NCI-H1417 treated with DMSO at 0.1 percent for 48 hours (cell line): ENCODE data around the gene CD101.
"Not testable (repeated sequence)": the region's sequence is repeated elsewhere in the genome, so short reads cannot be mapped to it uniquely, and the experiment has no call there.

Source experiments
- DNase-seq: peaks from one replicate; lab custom pipeline; 2025; lab: John Stamatoyannopoulos, UW

CD101 gene, protein sequence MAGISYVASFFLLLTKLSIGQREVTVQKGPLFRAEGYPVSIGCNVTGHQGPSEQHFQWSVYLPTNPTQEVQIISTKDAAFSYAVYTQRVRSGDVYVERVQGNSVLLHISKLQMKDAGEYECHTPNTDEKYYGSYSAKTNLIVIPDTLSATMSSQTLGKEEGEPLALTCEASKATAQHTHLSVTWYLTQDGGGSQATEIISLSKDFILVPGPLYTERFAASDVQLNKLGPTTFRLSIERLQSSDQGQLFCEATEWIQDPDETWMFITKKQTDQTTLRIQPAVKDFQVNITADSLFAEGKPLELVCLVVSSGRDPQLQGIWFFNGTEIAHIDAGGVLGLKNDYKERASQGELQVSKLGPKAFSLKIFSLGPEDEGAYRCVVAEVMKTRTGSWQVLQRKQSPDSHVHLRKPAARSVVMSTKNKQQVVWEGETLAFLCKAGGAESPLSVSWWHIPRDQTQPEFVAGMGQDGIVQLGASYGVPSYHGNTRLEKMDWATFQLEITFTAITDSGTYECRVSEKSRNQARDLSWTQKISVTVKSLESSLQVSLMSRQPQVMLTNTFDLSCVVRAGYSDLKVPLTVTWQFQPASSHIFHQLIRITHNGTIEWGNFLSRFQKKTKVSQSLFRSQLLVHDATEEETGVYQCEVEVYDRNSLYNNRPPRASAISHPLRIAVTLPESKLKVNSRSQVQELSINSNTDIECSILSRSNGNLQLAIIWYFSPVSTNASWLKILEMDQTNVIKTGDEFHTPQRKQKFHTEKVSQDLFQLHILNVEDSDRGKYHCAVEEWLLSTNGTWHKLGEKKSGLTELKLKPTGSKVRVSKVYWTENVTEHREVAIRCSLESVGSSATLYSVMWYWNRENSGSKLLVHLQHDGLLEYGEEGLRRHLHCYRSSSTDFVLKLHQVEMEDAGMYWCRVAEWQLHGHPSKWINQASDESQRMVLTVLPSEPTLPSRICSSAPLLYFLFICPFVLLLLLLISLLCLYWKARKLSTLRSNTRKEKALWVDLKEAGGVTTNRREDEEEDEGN

DNA sequence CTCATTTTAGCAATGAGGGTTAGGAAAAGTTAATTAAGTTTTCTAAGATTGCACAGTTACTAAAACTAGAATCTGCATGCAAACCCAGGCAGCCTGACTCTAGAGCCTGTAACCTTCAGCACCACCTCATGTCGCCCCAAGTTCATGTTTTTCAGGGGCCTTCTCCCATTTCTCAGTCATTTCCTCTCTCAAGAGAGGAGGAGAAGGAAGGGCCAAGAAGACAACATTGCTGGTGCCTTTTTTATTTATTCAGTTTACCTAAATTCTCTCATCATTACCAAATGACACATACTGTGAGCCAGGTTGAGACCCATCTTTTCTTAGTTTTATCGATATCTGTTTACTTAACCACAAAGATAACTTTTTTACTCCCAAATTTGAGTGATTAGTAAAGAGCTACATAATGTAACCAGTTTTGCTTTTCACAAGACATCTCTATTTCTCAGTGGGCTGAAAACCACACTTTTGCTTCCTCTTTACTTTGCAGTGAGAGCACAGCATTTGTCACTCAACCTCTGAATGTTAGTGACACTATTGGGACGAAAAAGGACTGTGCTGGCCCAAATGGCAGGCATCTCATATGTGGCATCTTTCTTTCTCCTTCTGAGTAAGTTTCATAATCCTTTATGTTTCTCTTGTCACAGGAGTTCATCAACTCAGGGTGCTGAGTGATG is at the start of gene CD101:
Gene CD101, plus strand, starts transcription at position 507 of the 674 bp plus-strand sequence. Its CDS starts 58 bp downstream, at position 565.
- DNase-seq, result no peak

DNA sequence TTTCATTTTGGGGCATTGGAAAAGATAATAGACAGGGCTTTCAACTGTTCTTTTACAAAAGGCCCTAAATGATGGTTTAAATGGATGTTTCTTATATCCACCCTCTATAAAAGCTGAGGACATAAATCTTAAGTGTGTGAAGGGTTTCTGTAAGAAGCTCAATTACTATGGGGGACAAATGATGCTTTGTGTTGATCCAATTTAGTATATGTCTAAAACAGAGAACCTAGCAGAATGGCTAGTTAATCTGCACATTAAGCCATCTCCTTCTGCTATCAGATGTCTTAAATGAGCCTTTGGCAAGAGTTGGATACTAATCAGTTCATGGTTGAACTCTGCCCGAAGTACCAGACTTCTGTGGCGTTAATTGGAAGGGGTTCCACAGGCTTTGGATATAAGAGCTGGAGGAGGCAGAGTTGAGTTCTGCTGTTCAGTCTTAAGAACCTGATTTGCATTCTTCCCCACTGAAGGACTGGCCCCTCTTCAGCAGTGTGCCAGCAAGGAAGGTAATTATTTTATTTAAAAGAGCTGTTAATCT is 48.8 kb upstream of the CD101 start:
- DNase-seq, result no peak

DNA sequence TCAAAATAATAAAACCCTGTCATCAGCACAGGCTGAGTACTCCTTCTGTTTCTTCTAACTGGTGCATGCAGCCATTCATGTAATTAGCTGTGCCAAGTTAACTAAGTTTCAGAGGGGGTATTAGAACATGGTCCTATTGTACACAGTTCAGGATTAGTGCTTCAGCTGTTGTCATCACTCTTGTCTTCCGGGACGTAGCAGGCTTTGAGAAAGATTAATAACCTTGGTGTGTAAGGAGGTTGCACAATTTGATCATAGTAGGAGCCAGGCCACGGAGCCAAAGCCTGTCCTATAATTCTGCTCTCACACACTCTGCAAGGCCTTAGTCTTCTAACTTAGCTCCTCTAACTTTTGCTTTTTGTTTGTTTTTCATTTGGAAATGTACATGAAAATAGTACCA is 47.1 kb upstream of the CD101 start:
- no peak for DNase-seq

DNA sequence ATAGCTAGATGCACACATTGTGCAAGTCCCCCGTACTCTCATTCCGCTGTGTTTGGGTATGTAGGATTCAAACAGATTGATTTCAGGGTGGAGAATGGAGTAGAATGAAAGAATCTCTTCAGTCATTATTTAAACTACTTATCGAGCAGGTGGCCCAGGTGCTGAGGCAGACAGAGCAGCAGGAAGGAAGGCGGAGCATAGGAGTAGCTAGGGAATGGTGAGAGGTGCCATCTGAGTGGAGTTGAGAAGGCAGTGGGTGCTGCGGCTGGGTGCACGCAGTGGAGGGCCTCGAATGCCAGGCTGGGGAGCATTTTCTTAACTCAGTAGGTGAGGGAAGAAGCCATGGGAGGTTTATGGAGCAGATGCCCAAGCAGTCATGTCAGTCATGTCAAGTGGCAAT is 45.2 kb upstream of the CD101 start:
- no peak for DNase-seq

DNA sequence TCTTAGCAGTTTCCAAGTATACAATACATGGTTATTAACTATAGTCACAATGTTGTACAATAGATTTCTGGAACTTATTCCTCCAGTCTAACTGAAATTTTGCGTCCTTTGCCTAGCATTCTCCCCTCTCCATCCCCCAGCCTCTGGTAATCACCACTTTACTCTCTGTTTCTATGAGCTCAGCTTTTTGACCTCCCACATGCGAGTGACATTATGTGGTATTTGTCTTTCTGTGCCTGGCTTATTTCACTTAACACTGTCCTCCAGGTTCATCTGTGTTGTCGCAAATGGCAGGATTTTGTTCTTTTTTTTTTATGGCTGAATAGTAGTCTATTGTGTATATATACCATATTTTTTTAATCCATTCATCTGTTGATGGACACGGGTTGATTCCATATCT is 43.9 kb upstream of the CD101 start:
- DNase-seq, result no peak

GRCh38 chr1:116958110-116958509 is 43.5 kb upstream of the CD101 start:
- no peak for DNase-seq

DNA sequence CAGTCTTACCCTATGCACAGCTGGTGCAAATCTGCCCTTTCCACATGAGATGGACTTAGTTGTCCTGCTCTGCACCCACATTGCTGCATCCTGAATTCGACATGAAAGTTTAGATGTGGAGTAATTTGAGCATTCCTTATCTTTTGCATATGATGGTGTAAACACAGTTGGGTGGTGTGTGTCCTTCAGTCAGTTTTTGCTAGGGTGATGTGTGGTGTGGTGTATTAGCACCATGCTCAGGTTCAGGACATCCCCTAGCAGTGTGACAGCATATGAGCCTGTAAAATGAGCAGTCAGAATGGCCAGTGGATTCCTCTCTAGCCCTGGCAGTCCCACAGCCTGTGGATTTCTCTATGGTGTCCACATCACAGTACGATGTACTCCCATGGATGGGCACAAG is 42.6 kb upstream of the CD101 start:
- no peak for DNase-seq

- no peak for DNase-seq
Observed at GRCh38 chr1:116961606-116962005, 40.0 kb upstream of the CD101 start.

DNA sequence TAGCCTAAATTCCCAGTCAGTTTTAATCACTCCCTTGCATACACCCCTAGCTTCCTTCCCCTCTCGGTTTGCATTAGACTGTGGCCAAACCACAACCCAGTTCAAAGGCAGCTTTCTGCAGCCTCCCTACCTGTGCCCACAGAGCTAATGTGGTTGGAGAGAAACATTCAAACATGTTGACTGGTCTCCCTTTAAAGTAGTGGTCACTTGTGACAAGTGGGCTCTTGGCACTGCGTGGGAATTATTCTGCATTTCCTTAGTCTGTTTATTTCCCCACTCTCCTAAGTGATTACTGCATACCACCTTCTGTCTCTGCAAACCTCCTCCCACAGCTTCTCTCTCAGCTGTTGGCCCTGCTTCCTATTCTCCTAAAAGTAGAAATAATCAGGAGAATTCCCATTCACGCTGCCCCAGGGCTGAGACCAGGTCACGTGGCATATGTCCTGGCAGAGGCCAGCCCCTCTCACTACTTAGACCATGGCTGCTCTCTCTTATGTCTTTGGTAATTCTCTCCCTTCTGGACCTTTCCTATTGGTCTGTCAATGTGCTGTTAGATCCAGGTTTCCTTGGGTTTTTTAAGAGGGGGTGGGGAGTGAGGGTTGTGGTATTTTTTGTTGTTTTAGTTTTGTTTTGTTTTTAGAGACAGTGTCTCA is 38.4 kb upstream of the CD101 start:
- no peak for DNase-seq

DNA sequence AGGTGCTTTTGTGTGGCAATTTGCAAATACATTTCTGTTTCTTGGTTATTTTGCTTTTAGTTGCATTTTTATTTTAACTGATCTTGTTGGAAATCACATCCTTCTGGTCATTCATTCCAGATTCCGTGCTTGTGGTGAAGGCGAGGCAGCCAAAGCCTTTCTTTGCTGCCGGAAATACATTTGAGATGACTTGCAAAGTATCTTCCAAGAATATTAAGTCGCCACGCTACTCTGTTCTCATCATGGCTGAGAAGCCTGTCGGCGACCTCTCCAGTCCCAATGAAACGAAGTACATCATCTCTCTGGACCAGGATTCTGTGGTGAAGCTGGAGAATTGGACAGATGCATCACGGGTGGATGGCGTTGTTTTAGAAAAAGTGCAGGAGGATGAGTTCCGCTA is 34.8 kb upstream of the CD101 start:
- DNase-seq, result no peak

DNA sequence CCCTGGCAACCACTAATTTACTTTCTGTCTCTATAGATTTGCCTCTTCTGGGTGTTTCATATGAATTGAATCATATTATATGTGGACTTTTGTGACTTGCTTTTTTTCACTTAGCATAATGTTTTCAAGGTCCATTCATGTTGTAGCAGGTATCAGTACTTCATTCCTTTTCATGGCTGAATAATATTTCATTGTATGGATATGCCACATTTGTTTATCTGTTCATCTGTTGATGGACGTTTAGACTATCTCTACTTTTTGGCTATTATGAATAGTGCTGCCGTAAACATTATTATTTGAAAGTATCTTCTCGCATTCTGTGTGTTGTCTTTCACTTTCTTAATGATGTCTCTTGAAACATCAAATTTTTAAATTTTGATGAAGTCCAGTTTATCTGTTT is 32.8 kb upstream of the CD101 start:
- no peak for DNase-seq

GRCh38 chr1:116971258-116971860 is 30.2 kb upstream of the CD101 start:
- DNase-seq, result no peak

- DNase-seq, result no peak
Observed at GRCh38 chr1:116971965-116972673, 29.4 kb upstream of the CD101 start.

- no peak for DNase-seq
Observed at GRCh38 chr1:116972674-116973030, 28.9 kb upstream of the CD101 start.

- not testable (repeated sequence) for DNase-seq
Observed at GRCh38 chr1:116980309-116980708, 21.3 kb upstream of the CD101 start.

- DNase-seq, result no peak
Observed at GRCh38 chr1:116981521-116982037, 20.0 kb upstream of the CD101 start.

GRCh38 chr1:116982319-116983004 is 19.1 kb upstream of the CD101 start:
- no peak for DNase-seq

- DNase-seq, result no peak
Observed at GRCh38 chr1:116983112-116983511, 18.4 kb upstream of the CD101 start.

DNA sequence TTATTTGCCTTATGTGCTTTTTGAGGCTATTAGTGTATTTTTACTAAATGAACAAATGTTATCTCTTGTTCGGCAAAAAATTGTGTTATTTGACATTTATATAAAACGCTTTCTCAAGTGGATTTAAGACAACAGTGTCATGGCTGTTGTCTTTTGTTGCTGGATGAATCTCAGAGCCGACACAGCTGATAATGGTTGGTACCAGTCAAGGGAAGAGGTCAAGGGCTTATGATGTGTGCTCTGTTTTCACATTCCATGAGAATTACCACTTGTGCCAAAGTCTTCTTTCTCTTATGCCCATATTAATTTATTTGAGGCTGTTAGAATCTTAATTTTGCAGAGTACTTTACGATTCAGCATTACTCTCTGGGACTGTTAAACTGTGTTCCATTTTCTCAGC is 17.9 kb upstream of the CD101 start:
- DNase-seq, result no peak
